ENCODE results near the gene INTS6L. TPM values are rescaled to one million over a fixed set of nuclear protein-coding genes. Genes with fewer than 3 reads are reported as not detected.

INTS6L gene
- total RNA-seq, 1 donor from 2014 or later, result 9.6 TPM

- TF ChIP-seq CTCF (IDR thresholded peaks at IDR 0.05; ENCODE audit: unreplicated experiment), result peak; percentile 45
- no peak overlapping the region for H3K27ac Mint-ChIP-seq (ENCODE audit: unreplicated experiment)
- no peaks in the 10 kb centered on the region for H3K36me3 Mint-ChIP-seq (ENCODE audit: low read depth, unreplicated experiment)
- peak; percentile 4 for DNase-seq (ENCODE audit: low spot score)
- H3K27me3 Mint-ChIP-seq (ENCODE audit: unreplicated experiment), result peaks cover 2% of the 10 kb centered on the region
- H3K9me3 Mint-ChIP-seq (ENCODE audit: unreplicated experiment), result no peaks in the 10 kb centered on the region
- no peak overlapping the region for H3K4me3 Mint-ChIP-seq (ENCODE audit: unreplicated experiment)
- peaks cover 7% of the 10 kb centered on the region for H3K4me1 Mint-ChIP-seq (ENCODE audit: unreplicated experiment)
Observed at GRCh38 chrX:135543924-135544323, 23.5 kb downstream of the INTS6L start.

GRCh38 chrX:135544338-135544948, 24.0 kb downstream of the INTS6L start:
- Mint-ChIP-seq H3K9me3 (ENCODE audit: unreplicated experiment) (no peaks in the 10 kb centered on the region), H3K4me3 (ENCODE audit: unreplicated experiment) (no peak overlapping the region), H3K27ac (ENCODE audit: unreplicated experiment) (no peak overlapping the region), H3K4me1 (ENCODE audit: unreplicated experiment) (peaks cover 7% of the 10 kb centered on the region), H3K36me3 (ENCODE audit: low read depth, unreplicated experiment) (no peaks in the 10 kb centered on the region), H3K27me3 (ENCODE audit: unreplicated experiment) (peaks cover 2% of the 10 kb centered on the region)
- no peak for DNase-seq (ENCODE audit: low spot score)
- TF ChIP-seq CTCF (IDR thresholded peaks at IDR 0.05; ENCODE audit: unreplicated experiment), result no peak

GRCh38 chrX:135547767-135548166, 27.3 kb downstream of the INTS6L start:
- no peaks in the 10 kb centered on the region for H3K36me3 Mint-ChIP-seq (ENCODE audit: low read depth, unreplicated experiment)
- H3K27ac Mint-ChIP-seq (ENCODE audit: unreplicated experiment), result no peak overlapping the region
- no peaks in the 10 kb centered on the region for H3K9me3 Mint-ChIP-seq (ENCODE audit: unreplicated experiment)
- H3K4me3 Mint-ChIP-seq (ENCODE audit: unreplicated experiment), result no peak overlapping the region
- TF ChIP-seq CTCF (IDR thresholded peaks at IDR 0.05; ENCODE audit: unreplicated experiment), result no peak
- peaks cover 2% of the 10 kb centered on the region for H3K27me3 Mint-ChIP-seq (ENCODE audit: unreplicated experiment)
- peaks cover 7% of the 10 kb centered on the region for H3K4me1 Mint-ChIP-seq (ENCODE audit: unreplicated experiment)
- DNase-seq (ENCODE audit: low spot score), result no peak

- Mint-ChIP-seq H3K36me3 (ENCODE audit: low read depth, unreplicated experiment) (no peaks in the 10 kb centered on the region), H3K27ac (ENCODE audit: unreplicated experiment) (no peak overlapping the region), H3K27me3 (ENCODE audit: unreplicated experiment) (peaks cover under 1% of the 10 kb centered on the region), H3K4me3 (ENCODE audit: unreplicated experiment) (no peak overlapping the region), H3K4me1 (ENCODE audit: unreplicated experiment) (peaks cover 4% of the 10 kb centered on the region), H3K9me3 (ENCODE audit: unreplicated experiment) (no peaks in the 10 kb centered on the region)
- TF ChIP-seq CTCF (IDR thresholded peaks at IDR 0.05; ENCODE audit: unreplicated experiment), result no peak
- DNase-seq (ENCODE audit: low spot score), result no peak
Observed at GRCh38 chrX:135549519-135549918, 29.1 kb downstream of the INTS6L start.

- no peak for TF ChIP-seq CTCF (IDR thresholded peaks at IDR 0.05; ENCODE audit: unreplicated experiment)
- no peak for DNase-seq (ENCODE audit: low spot score)
- no peaks in the 10 kb centered on the region for H3K4me1 Mint-ChIP-seq (ENCODE audit: unreplicated experiment)
- H3K27me3 Mint-ChIP-seq (ENCODE audit: unreplicated experiment), result no peaks in the 10 kb centered on the region
- no peaks in the 10 kb centered on the region for H3K36me3 Mint-ChIP-seq (ENCODE audit: low read depth, unreplicated experiment)
- no peak overlapping the region for H3K27ac Mint-ChIP-seq (ENCODE audit: unreplicated experiment)
- no peak overlapping the region for H3K4me3 Mint-ChIP-seq (ENCODE audit: unreplicated experiment)
- no peaks in the 10 kb centered on the region for H3K9me3 Mint-ChIP-seq (ENCODE audit: unreplicated experiment)
Observed at GRCh38 chrX:135556055-135556454, 35.6 kb downstream of the INTS6L start.
